ENCODE data around the gene DBH. TPM values are rescaled to one million over a fixed set of nuclear protein-coding genes. Genes with fewer than 3 reads are reported as not detected.

Gene DBH
- total RNA-seq, 1 experiment from 2014 or later, result not detected

DNA sequence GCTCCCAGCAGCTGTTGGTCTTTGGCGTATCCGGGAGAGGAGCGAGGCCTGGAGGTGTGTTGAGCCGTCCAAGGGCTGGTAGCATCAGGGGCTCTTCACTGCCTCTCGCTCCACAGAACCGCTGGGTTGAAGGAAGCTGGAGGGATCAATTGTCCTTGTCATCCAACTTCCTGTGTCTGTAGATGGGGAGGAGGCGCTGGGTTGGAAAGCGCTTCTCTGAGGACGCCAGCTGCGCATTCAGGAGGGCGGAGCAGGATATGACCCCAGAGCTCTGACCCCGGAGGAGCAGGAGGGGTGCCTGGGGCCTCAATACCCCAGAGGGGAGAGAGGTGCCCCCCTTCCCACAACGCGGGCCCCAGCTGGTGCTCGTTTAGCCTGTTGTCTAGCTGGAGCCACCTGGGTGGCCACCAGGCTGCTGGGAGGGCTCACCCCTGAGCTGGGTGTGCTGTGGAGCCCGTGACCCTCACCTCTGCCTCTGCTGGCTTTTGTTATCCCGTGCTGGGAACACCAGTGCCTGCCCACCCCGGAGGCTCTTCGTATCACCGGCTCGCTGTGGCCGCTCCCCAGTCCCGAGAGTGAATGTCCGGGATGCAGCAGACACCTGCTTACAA, 2.0 kb upstream of the DBH start:
- BruUV-seq (replicated peaks), result no TSS peak
- TF ChIP-seq CTCF (IDR thresholded peaks at IDR 0.05; ENCODE audit: unreplicated experiment), result no peak
- Mint-ChIP-seq H3K9me3 (ENCODE audit: unreplicated experiment) (no peaks in the 10 kb centered on the region), H3K27ac (ENCODE audit: low read depth, unreplicated experiment) (no peak overlapping the region), H3K36me3 (ENCODE audit: insufficient read depth, unreplicated experiment) (no peaks in the 10 kb centered on the region), H3K27me3 (ENCODE audit: insufficient read depth, unreplicated experiment) (peaks cover 25% of the 10 kb centered on the region), H3K4me3 (ENCODE audit: unreplicated experiment) (no peak overlapping the region), H3K4me1 (ENCODE audit: insufficient read depth, unreplicated experiment) (no peaks in the 10 kb centered on the region)
- intact Hi-C loops (cut with micrococcal nuclease), result no loop called here
- DNase-seq (ENCODE audit: unreplicated experiment), result no peak
- ChIA-PET POLR2A (no interaction called here), CTCF (interaction anchor here (0.7 to 1.3 kb wide), 3 partner anchors 46 to 1133 kb away, joined by 3 to 4 read pairs (median 3); no protein-coding TSS in a partner anchor)

- intact Hi-C loops (cut with micrococcal nuclease), result no loop called here
- peaks cover 34% of the 10 kb centered on the region for H3K27me3 Mint-ChIP-seq (ENCODE audit: insufficient read depth, unreplicated experiment)
- H3K4me1 Mint-ChIP-seq (ENCODE audit: insufficient read depth, unreplicated experiment), result no peaks in the 10 kb centered on the region
- no peaks in the 10 kb centered on the region for H3K9me3 Mint-ChIP-seq (ENCODE audit: unreplicated experiment)
- H3K27ac Mint-ChIP-seq (ENCODE audit: low read depth, unreplicated experiment), result no peak overlapping the region
- CTCF ChIA-PET, result interaction anchor here (0.6 to 1.3 kb wide), 3 partner anchors 47 to 107 kb away, joined by 3 to 4 read pairs (median 4); no protein-coding TSS in a partner anchor
- no peak for TF ChIP-seq CTCF (IDR thresholded peaks at IDR 0.05; ENCODE audit: unreplicated experiment)
- no TSS peak for BruUV-seq (replicated peaks)
- no peak overlapping the region for H3K4me3 Mint-ChIP-seq (ENCODE audit: unreplicated experiment)
- no peak for DNase-seq (ENCODE audit: unreplicated experiment)
- POLR2A ChIA-PET, result no interaction called here
- H3K36me3 Mint-ChIP-seq (ENCODE audit: insufficient read depth, unreplicated experiment), result no peaks in the 10 kb centered on the region
These were observed 1.1 kb upstream of the DBH start for GRCh38 chr9:133635098-133635497.

DNA sequence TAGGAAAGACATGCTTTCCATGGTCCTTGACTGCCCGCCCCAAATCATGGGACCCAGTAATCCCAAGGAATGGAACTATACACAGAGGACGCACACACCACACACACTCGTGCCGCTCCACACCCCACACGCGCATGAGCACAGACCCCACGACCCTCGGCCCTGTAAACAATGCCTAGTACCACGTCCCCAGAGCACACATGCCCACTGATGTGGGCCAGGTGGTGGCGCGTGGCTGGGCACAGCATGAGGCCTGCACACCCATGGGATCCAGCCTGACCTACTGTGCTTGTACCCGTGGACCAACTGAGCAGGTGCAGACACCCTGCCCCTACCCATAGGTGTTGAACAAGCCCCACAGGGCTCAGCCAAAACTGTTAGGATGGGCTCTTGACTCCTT, 739 bp downstream of the DBH start:
- CTCF ChIA-PET, result no interaction called here
- Mint-ChIP-seq H3K36me3 (ENCODE audit: insufficient read depth, unreplicated experiment) (no peaks in the 10 kb centered on the region), H3K27me3 (ENCODE audit: insufficient read depth, unreplicated experiment) (peaks cover 52% of the 10 kb centered on the region), H3K27ac (ENCODE audit: low read depth, unreplicated experiment) (no peak overlapping the region), H3K4me3 (ENCODE audit: unreplicated experiment) (no peak overlapping the region), H3K9me3 (ENCODE audit: unreplicated experiment) (no peaks in the 10 kb centered on the region), H3K4me1 (ENCODE audit: insufficient read depth, unreplicated experiment) (no peaks in the 10 kb centered on the region)
- no TSS peak for BruUV-seq (replicated peaks)
- TF ChIP-seq CTCF (IDR thresholded peaks at IDR 0.05; ENCODE audit: unreplicated experiment), result no peak
- no peak for DNase-seq (ENCODE audit: unreplicated experiment)
- intact Hi-C loops (cut with micrococcal nuclease), result no loop called here
- POLR2A ChIA-PET, result no interaction called here

GRCh38 chr9:133637451-133638055, 1.4 kb downstream of the DBH start:
- CTCF ChIA-PET, result interaction anchor here (0.5 kb wide), 1 partner anchor 15 kb away, joined by 3 read pairs; no protein-coding TSS in a partner anchor
- Mint-ChIP-seq H3K4me3 (ENCODE audit: unreplicated experiment) (no peak overlapping the region), H3K9me3 (ENCODE audit: unreplicated experiment) (no peaks in the 10 kb centered on the region), H3K27ac (ENCODE audit: low read depth, unreplicated experiment) (no peak overlapping the region), H3K36me3 (ENCODE audit: insufficient read depth, unreplicated experiment) (no peaks in the 10 kb centered on the region), H3K27me3 (ENCODE audit: insufficient read depth, unreplicated experiment) (peaks cover 57% of the 10 kb centered on the region), H3K4me1 (ENCODE audit: insufficient read depth, unreplicated experiment) (no peaks in the 10 kb centered on the region)
- no TSS peak for BruUV-seq (replicated peaks)
- DNase-seq (ENCODE audit: unreplicated experiment), result no peak
- no peak for TF ChIP-seq CTCF (IDR thresholded peaks at IDR 0.05; ENCODE audit: unreplicated experiment)
- intact Hi-C loops (cut with micrococcal nuclease), result no loop called here
- POLR2A ChIA-PET, result no interaction called here

Data from MCF 10A (cell line).